GM21390 (cell line): Measurements from ENCODE around the gene SCARB1.

ENCODE experiments used
- ATAC-seq: cut with Tn5 transposase; IDR thresholded peaks from one replicate; pipeline ENCODE4 v1.9.1; 2021; ENCODE audit not compliant: unreplicated experiment

The SCARB1 gene

GRCh38 chr12:124762791-124763593 lies 100.7 kb downstream of the SCARB1 start:
- ATAC-seq, result no peak

GRCh38 chr12:124762384-124762783 lies 101.3 kb downstream of the SCARB1 start:
- no peak for ATAC-seq

- ATAC-seq, result no peak
Observed at GRCh38 chr12:124761871-124762270, 101.8 kb downstream of the SCARB1 start.

- no peak for ATAC-seq
Observed at GRCh38 chr12:124761056-124761455, 102.6 kb downstream of the SCARB1 start.

- ATAC-seq, result no peak
Observed at GRCh38 chr12:124760560-124760959, 103.1 kb downstream of the SCARB1 start.

- ATAC-seq, result no peak
Observed at GRCh38 chr12:124759841-124760503, 103.7 kb downstream of the SCARB1 start.

- no peak for ATAC-seq
Observed at GRCh38 chr12:124758266-124759220, 105.1 kb downstream of the SCARB1 start.

- ATAC-seq, result no peak
Observed at GRCh38 chr12:124757329-124757728, 106.3 kb downstream of the SCARB1 start.

GRCh38 chr12:124756760-124757159 lies 106.9 kb downstream of the SCARB1 start:
- ATAC-seq, result no peak

GRCh38 chr12:124756166-124756565 lies 107.5 kb downstream of the SCARB1 start:
- no peak for ATAC-seq

GRCh38 chr12:124755801-124756148 lies 107.9 kb downstream of the SCARB1 start:
- no peak for ATAC-seq

- ATAC-seq, result no peak
Observed at GRCh38 chr12:124754949-124755800, 108.5 kb downstream of the SCARB1 start.

- no peak for ATAC-seq
Observed at GRCh38 chr12:124754491-124754890, 109.2 kb downstream of the SCARB1 start.

- no peak for ATAC-seq
Observed at GRCh38 chr12:124753993-124754392, 109.7 kb downstream of the SCARB1 start.

GRCh38 chr12:124753228-124753591 lies 110.5 kb downstream of the SCARB1 start:
- no peak for ATAC-seq

GRCh38 chr12:124752437-124753227 lies 111.0 kb downstream of the SCARB1 start:
- no peak for ATAC-seq

GRCh38 chr12:124751654-124752355 lies 111.9 kb downstream of the SCARB1 start:
- ATAC-seq, result no peak

GRCh38 chr12:124750787-124751471 lies 112.7 kb downstream of the SCARB1 start:
- no peak for ATAC-seq
